Psoas muscle (tissue), 8 donors: ENCODE data around the gene OLFML2B. TPM values are rescaled to one million over a fixed set of nuclear protein-coding genes. Genes with fewer than 3 reads are reported as not detected.
A peak's percentile ranks its signal among the peaks of the same experiment; 100 is the strongest.

Source experiments
- ATAC-seq, 4 donors: fragments of 200-7000 bp; cut with Tn5 transposase; one replicate each; pipeline ENCODE4 v1.9.1; 2020; ENCODE audit warnings: moderate library complexity in 3 of 4, mild to moderate bottlenecking in 2 of 4
- DNase-seq, 2 donors: peaks; one replicate each; pipeline ENCODE4 v3.0.0-alpha.2; 2020
- H3K27ac ChIP-seq: fragments of 200-600 bp; one replicate; pipeline ENCODE4 v1.8.0; 2022
- H3K27me3 ChIP-seq, 3 donors: fragments of 200-600 bp in 1 of 3; one replicate each; pipeline versions ENCODE4 v1.6.1 to v1.8.0; 2013 to 2022; ENCODE audit warnings: low read length in 2 of 3, mild to moderate bottlenecking in 2 of 3, moderate library complexity in 1 of 3; ENCODE audit not compliant: insufficient read depth in 3 of 3
- H3K36me3 ChIP-seq, 2 donors: fragments of 200-600 bp in 1 of 2; one replicate each; pipeline versions ENCODE4 v1.6.1 to v1.8.0; 2013 to 2022; ENCODE audit warnings: low read depth in 1 of 2, mild to moderate bottlenecking in 1 of 2, moderate library complexity in 1 of 2; ENCODE audit not compliant: insufficient read depth in 1 of 2
- H3K4me1 ChIP-seq: fragments of 200-600 bp; one replicate; pipeline ENCODE4 v1.8.0; 2022
- H3K4me3 ChIP-seq: fragments of 200-600 bp; one replicate; pipeline ENCODE4 v1.8.0; 2022; ENCODE audit warnings: mild to moderate bottlenecking
- H3K9me3 ChIP-seq: fragments of 200-600 bp; one replicate; pipeline ENCODE4 v1.8.0; 2022
- CTCF ChIP-seq: fragments of 200-600 bp; IDR thresholded peaks from one replicate; pipeline ENCODE4 v1.8.0; 2022; ENCODE audit warnings: antibody characterized with exemption
- WGBS, 3 donors: extraction: QIAGEN DNeasy Blood & Tissue Kit; methylation state at CpG; one replicate each; pipeline versions ENCODE4 v1.1.6 to v1.1.7; 2013; 5-methylcytosine and 5-hydroxymethylcytosine counted together
- intact Hi-C, 2 donors: fragments of 100-400 bp; cut with DNase I; formaldehyde crosslinking; loops; one replicate each; pipeline versions ENCODE4 v1.11.0 to v1.14.2; 2022
- polyA plus RNA-seq, 3 donors: library from polyadenylated mRNA; stranded (reverse); fragments of 200-250 nt; gene quantifications; one replicate each; pipeline ENCODE4 v1.2.3, GENCODE V29; 2013
- total RNA-seq, 4 donors: library from RNA; stranded (reverse); fragmentation: NEBNext Ultra II Directional in 2 of 4; extraction: Animal tissue kit (Norgen Biotek cat#: 25700) in 2 of 4; gene quantifications; one replicate each; pipeline versions ENCODE4 v1.2.1 to v1.2.4, GENCODE V29; 2021 to 2023
- donor health status: healthy with polysubstance abuse.
- donor health status: DM: no; HTN: no; CAD: no; lungs with moderate emphysema.
- donor health status: Bipolar disorder and iron deficiency.
- donor health status: healthy.
- donor health status: DM: yes; HTN: yes; CAD: no.
- donor health status: DM: no; HTN: no; CAD: no.
- donor health status: DM: no; HTN: no; CAD: no.
- donor health status: DM: yes; HTN: yes; CAD: no.

OLFML2B gene
- total and polyA plus RNA-seq, 7 donors, result 1.4 to 9.5 (median 3.8) TPM

GRCh38 chr1:162009501-162010174 lies 14.0 kb downstream of the OLFML2B start:
- Histone ChIP-seq H3K9me3 (no peaks in the 10 kb centered on the region), H3K4me3 (no peak overlapping the region), H3K27me3 (no peaks in the 10 kb centered on the region), H3K27ac (peak overlapping the region; percentile 49), H3K36me3 (no peaks in the 10 kb centered on the region), H3K4me1 (peaks cover 30% of the 10 kb centered on the region)
- DNase-seq, result peak in 1 of 2 donors; percentile 76
- peak; percentile 74 to 87 (median 80) for ATAC-seq
- intact Hi-C loops, result no loop called here
- no peak for TF ChIP-seq CTCF
- 24 to 26% (median 25%) methylated on average over 7 to 9 of the region's 9 CpGs for WGBS, 3 donors

- TF ChIP-seq CTCF, result no peak
- no peaks in the 10 kb centered on the region for H3K9me3 ChIP-seq
- H3K27ac ChIP-seq, result no peak overlapping the region
- H3K4me3 ChIP-seq, result no peak overlapping the region
- WGBS, 3 donors, result 78 to 89% (median 85%) methylated on average over 5 of the region's 5 CpGs
- ATAC-seq, result no peak
- intact Hi-C loops, result no loop called here
- DNase-seq, result no peak
- H3K4me1 ChIP-seq, result peaks cover 37% of the 10 kb centered on the region
- no peaks in the 10 kb centered on the region for H3K27me3 ChIP-seq
- H3K36me3 ChIP-seq, result no peaks in the 10 kb centered on the region
These were observed 14.9 kb downstream of the OLFML2B start for GRCh38 chr1:162008799-162009198.

- Histone ChIP-seq H3K36me3 (no peaks in the 10 kb centered on the region), H3K27me3 (no peaks in the 10 kb centered on the region), H3K4me3 (no peak overlapping the region), H3K4me1 (peaks cover 39% of the 10 kb centered on the region), H3K9me3 (no peaks in the 10 kb centered on the region), H3K27ac (no peak overlapping the region)
- DNase-seq (no peak), ATAC-seq (no peak)
- 63 to 82% (median 69%) methylated on average over 3 of the region's 3 CpGs for WGBS, 3 donors
- TF ChIP-seq CTCF, result no peak
- intact Hi-C loops, result no loop called here
These were observed 16.2 kb downstream of the OLFML2B start for GRCh38 chr1:162007466-162007865.

- TF ChIP-seq CTCF, result no peak
- H3K4me3 ChIP-seq, result no peak overlapping the region
- ATAC-seq (no peak), DNase-seq (no peak)
- H3K36me3 ChIP-seq, result no peaks in the 10 kb centered on the region
- no peak overlapping the region for H3K27ac ChIP-seq
- no peaks in the 10 kb centered on the region for H3K27me3 ChIP-seq
- WGBS, 3 donors, result 60 to 72% (median 62%) methylated on average over 6 of the region's 6 CpGs
- H3K4me1 ChIP-seq, result peaks cover 38% of the 10 kb centered on the region
- H3K9me3 ChIP-seq, result no peaks in the 10 kb centered on the region
- intact Hi-C loops, result no loop called here
These were observed 17.6 kb downstream of the OLFML2B start for GRCh38 chr1:162006081-162006480.

- H3K27ac ChIP-seq, result peak overlapping the region; percentile 74
- no peaks in the 10 kb centered on the region for H3K36me3 ChIP-seq
- no peak for DNase-seq
- no peak overlapping the region for H3K4me3 ChIP-seq
- WGBS, 3 donors, result 55 to 86% (median 71%) methylated on average over 3 of the region's 3 CpGs
- H3K4me1 ChIP-seq, result peaks cover 23% of the 10 kb centered on the region
- no peaks in the 10 kb centered on the region for H3K27me3 ChIP-seq
- no peak for ATAC-seq
- no peak for TF ChIP-seq CTCF
- intact Hi-C loops, result no loop called here
- no peaks in the 10 kb centered on the region for H3K9me3 ChIP-seq
These were observed 19.2 kb downstream of the OLFML2B start for GRCh38 chr1:162004441-162004950.
